Ovary (tissue), 9 donors: Measurements from ENCODE around the gene SMO. TPM values are rescaled to one million over a fixed set of nuclear protein-coding genes. Genes with fewer than 3 reads are reported as not detected.

ENCODE experiments used
- DNase-seq, 5 donors: peaks; one replicate each; pipeline ENCODE4 v3.0.0-alpha.2; 2019 to 2020
- H3K27ac ChIP-seq, 2 donors: fragments of 200-600 bp; one replicate each; pipeline versions ENCODE4 v1.5.1 to v1.8.0; 2019 to 2022
- H3K27me3 ChIP-seq: fragments of 200-600 bp; one replicate; pipeline ENCODE4 v1.8.0; 2022
- H3K36me3 ChIP-seq: fragments of 200-600 bp; sonication (generic); one replicate; pipeline ENCODE4 v1.5.1; 2019
- H3K4me1 ChIP-seq: one replicate; pipeline ENCODE4 v1.8.1; 2013; ENCODE audit warnings: mild to moderate bottlenecking, moderate library complexity; ENCODE audit not compliant: insufficient read depth
- H3K4me3 ChIP-seq: fragments of 200-600 bp; sonication (generic); one replicate; pipeline ENCODE4 v1.5.1; 2017
- H3K9me3 ChIP-seq, 2 donors: fragments of 200-600 bp in 1 of 2; sonication (generic) in 1 of 2; one replicate each; pipeline versions ENCODE4 v1.5.1 to v1.8.1; 2013 to 2019; ENCODE audit warnings: mild to moderate bottlenecking in 1 of 2, moderate library complexity in 1 of 2
- CTCF ChIP-seq, 3 donors: fragments of 450-650 bp in 2 of 3; fragments of 200-600 bp in 1 of 3; IDR thresholded peaks; one replicate each; pipeline versions ENCODE4 v1.5.1 to v1.8.0; 2016 to 2022; ENCODE audit warnings: antibody characterized with exemption in 3 of 3, mild to moderate bottlenecking in 1 of 3
- EP300 ChIP-seq: sonication (generic); formaldehyde crosslinking; IDR thresholded peaks from one replicate; pipeline ENCODE4 v1.6.1; 2017; ENCODE audit warnings: antibody characterized with exemption
- POLR2A ChIP-seq: fragments of 450-650 bp; IDR thresholded peaks from one replicate; pipeline ENCODE4 v1.6.1; 2017; ENCODE audit warnings: antibody characterized with exemption, mild to moderate bottlenecking, moderate library complexity
- WGBS, 3 donors: extraction: QIAGEN DNeasy Blood & Tissue Kit in 1 of 3; methylation state at CpG; one replicate each; pipeline versions ENCODE4 v1.1.5 to v1.1.7; 2013 to 2017; 5-methylcytosine and 5-hydroxymethylcytosine counted together
- intact Hi-C, 4 donors: fragments of 100-400 bp; cut with DNase I; formaldehyde crosslinking; loops; one replicate each; pipeline versions ENCODE4 v1.11.0 to v1.15.1; 2022 to 2023
- polyA plus RNA-seq, 2 donors: library from polyadenylated mRNA; stranded (reverse); fragments of 200-250 nt in 1 of 2; fragments of 350-450 nt in 1 of 2; fragmentation: Illumina TruSeq in 1 of 2; extraction: RNeasy Lipid Tissue Mini Kit (QIAGEN cat#74804) in 1 of 2; gene quantifications; one replicate each; pipeline ENCODE4 v1.2.3, GENCODE V29; 2013 to 2014
- total RNA-seq, 7 donors: library from RNA; depleted of rRNA in 2 of 7; stranded (reverse); fragments of >200 nt in 2 of 7; fragmentation: NEBNext Ultra II Directional in 3 of 7; extraction: Animal tissue kit (Norgen Biotek cat#: 25700) in 3 of 7; gene quantifications; one replicate each; pipeline versions ENCODE4 v1.1.0 to v1.2.4, GENCODE V29; 2016 to 2023
- donor health status: DM: no; HTN: no; CAD: no; lungs with moderate emphysema.
- donor health status: DM: no; HTN: no; CAD: no.
- donor health status: Bipolar disorder and iron deficiency.
- donor health status: DM: yes; HTN: yes; CAD: no.
- donor health status: DM: no; HTN: no; CAD: no.
- donor health status: DM: yes; HTN: yes; CAD: no.

Gene SMO
- total and polyA plus RNA-seq, 9 donors, result 14.3 to 47.8 (median 33.2) TPM

- Histone ChIP-seq H3K4me3 (no peak overlapping the region), H3K27me3 (no peaks in the 10 kb centered on the region), H3K36me3 (no peaks in the 10 kb centered on the region), H3K4me1 (no peaks in the 10 kb centered on the region), H3K27ac (no peak overlapping the region), H3K9me3 (no peaks in the 10 kb centered on the region)
- no peak for DNase-seq
- intact Hi-C loops, result no loop called here
- TF ChIP-seq POLR2A, result no peak
- no peak for TF ChIP-seq EP300
- TF ChIP-seq CTCF (IDR thresholded peaks at IDR 0.05), result no peak
- WGBS, 3 donors, result 86 to 91% (median 88%) methylated on average over 29 of the region's 29 CpGs
Observed at GRCh38 chr7:129205126-129205818, 16.8 kb downstream of the SMO start.

- Histone ChIP-seq H3K4me3 (no peak overlapping the region), H3K36me3 (no peaks in the 10 kb centered on the region), H3K27ac (no peak overlapping the region), H3K4me1 (no peaks in the 10 kb centered on the region), H3K9me3 (no peaks in the 10 kb centered on the region), H3K27me3 (no peaks in the 10 kb centered on the region)
- intact Hi-C loops, result no loop called here
- DNase-seq, result no peak
- TF ChIP-seq EP300 (no peak), POLR2A (no peak), CTCF (IDR thresholded peaks at IDR 0.05) (no peak)
- 89 to 92% (median 90%) methylated on average over 18 of the region's 18 CpGs for WGBS, 3 donors
Observed at GRCh38 chr7:129205987-129206785, 17.8 kb downstream of the SMO start.

- H3K9me3 ChIP-seq, result no peaks in the 10 kb centered on the region
- TF ChIP-seq EP300, result no peak
- intact Hi-C loops, result no loop called here
- WGBS, 3 donors, result 53 to 67% (median 56%) methylated on average over 9 of the region's 9 CpGs
- H3K27me3 ChIP-seq, result no peaks in the 10 kb centered on the region
- H3K4me1 ChIP-seq, result no peaks in the 10 kb centered on the region
- no peaks in the 10 kb centered on the region for H3K36me3 ChIP-seq
- H3K4me3 ChIP-seq, result no peak overlapping the region
- peak in 1 of 5 donors; percentile 8 for DNase-seq
- no peak overlapping the region for H3K27ac ChIP-seq
Observed at GRCh38 chr7:129208667-129209066, 20.2 kb downstream of the SMO start.

- Histone ChIP-seq H3K9me3 (no peaks in the 10 kb centered on the region), H3K4me1 (no peaks in the 10 kb centered on the region), H3K36me3 (no peaks in the 10 kb centered on the region), H3K4me3 (no peak overlapping the region), H3K27ac (no peak overlapping the region), H3K27me3 (no peaks in the 10 kb centered on the region)
- DNase-seq, result peak in 3 of 5 donors; percentile 15 to 66 (median 26)
- TF ChIP-seq CTCF (IDR thresholded peaks at IDR 0.05) (no peak), POLR2A (no peak), EP300 (no peak)
- intact Hi-C loops, result no loop called here
- WGBS, 3 donors, result 61 to 74% (median 63%) methylated on average over 15 of the region's 15 CpGs
Observed at GRCh38 chr7:129209067-129209926, 20.9 kb downstream of the SMO start.
